ENCODE data around the gene GPER1. TPM values are rescaled to one million over a fixed set of nuclear protein-coding genes. Genes with fewer than 3 reads are reported as not detected.
"Not testable (repeated sequence)": the region's sequence is repeated elsewhere in the genome, so short reads cannot be mapped to it uniquely, and the experiment has no call there.

GPER1 gene
- total RNA-seq, 2 experiments from 2014 or later: not detected

- POLR2A ChIA-PET: interaction anchor here (0.6 kb wide), 1 partner anchor 26 kb away, joined by 8 read pairs; no protein-coding TSS in a partner anchor
- CTCF ChIA-PET: no interaction called here
Observed at GRCh38 chr7:1124816-1125602, 37.1 kb downstream of the GPER1 start.

GRCh38 chr7:1125603-1125969 lies 37.7 kb downstream of the GPER1 start:
- CTCF ChIA-PET: no interaction called here
- POLR2A ChIA-PET: interaction anchor here (0.6 kb wide), 1 partner anchor 25 kb away, joined by 8 read pairs; no protein-coding TSS in a partner anchor

- POLR2A ChIA-PET: no interaction called here
Observed at GRCh38 chr7:1127001-1127400, 39.1 kb downstream of the GPER1 start.

GRCh38 chr7:1129431-1129830 lies 41.5 kb downstream of the GPER1 start:
- POLR2A ChIA-PET: no interaction called here

More at GRCh38 chr7:1127001-1127400, 39.1 kb downstream of the GPER1 start:
- CTCF ChIA-PET: no interaction called here

GRCh38 chr7:1130021-1130990 lies 42.4 kb downstream of the GPER1 start:
- CTCF ChIA-PET: no interaction called here
- POLR2A ChIA-PET: no interaction called here

More at GRCh38 chr7:1129431-1129830, 41.5 kb downstream of the GPER1 start:
- CTCF ChIA-PET: no interaction called here

- POLR2A ChIA-PET: no interaction called here
- CTCF ChIA-PET: no interaction called here
Observed at GRCh38 chr7:1131471-1132265, 43.8 kb downstream of the GPER1 start.

- ChIA-PET POLR2A (no interaction called here), CTCF (no interaction called here)
Observed at GRCh38 chr7:1134951-1135350, 47.0 kb downstream of the GPER1 start.

- CTCF ChIA-PET: interaction anchor here (0.5 to 2.6 kb wide), 7 partner anchors 15 to 142 kb away, joined by 3 to 11 read pairs (median 4); partner anchors contain the start of genes GPER1, GPR146 and ZFAND2A
- POLR2A ChIA-PET: interaction anchor here (1.7 to 1.8 kb wide), 2 partner anchors 23 to 33 kb away, joined by 6 to 7 read pairs; partner anchors contain the start of gene ZFAND2A
Observed at GRCh38 chr7:1136841-1137516, 49.1 kb downstream of the GPER1 start.

GRCh38 chr7:1137517-1138167 lies 49.7 kb downstream of the GPER1 start:
- POLR2A ChIA-PET: interaction anchor here (1.4 to 1.8 kb wide), 3 partner anchors 23 to 162 kb away, joined by 6 to 7 read pairs (median 7); partner anchors contain the start of genes COX19 and ZFAND2A
- CTCF ChIA-PET: interaction anchor here (1.0 to 2.6 kb wide), 7 partner anchors 15 to 144 kb away, joined by 3 to 11 read pairs (median 4); partner anchors contain the start of genes GPER1 and ZFAND2A

- POLR2A ChIA-PET: interaction anchor here (0.6 kb wide), 2 partner anchors 23 to 25 kb away, joined by 3 to 4 read pairs; no protein-coding TSS in a partner anchor
- CTCF ChIA-PET: interaction anchor here (1.2 to 2.1 kb wide), 3 partner anchors 12 to 148 kb away, joined by 4 to 5 read pairs (median 5); no protein-coding TSS in a partner anchor
Observed at GRCh38 chr7:1140476-1141104, 52.7 kb downstream of the GPER1 start.

- ChIA-PET CTCF (no interaction called here), POLR2A (no interaction called here)
Observed at GRCh38 chr7:1141651-1142050, 53.7 kb downstream of the GPER1 start.

- ChIA-PET POLR2A (no interaction called here), CTCF (interaction anchor here (0.7 kb wide), 1 partner anchor 77 kb away, joined by 3 read pairs; no protein-coding TSS in a partner anchor)
Observed at GRCh38 chr7:1142051-1142635, 54.2 kb downstream of the GPER1 start.

GRCh38 chr7:1143031-1143430 lies 55.1 kb downstream of the GPER1 start:
- CTCF ChIA-PET, POLR2A ChIA-PET: not testable (repeated sequence)
